NCI-H345 (cell line): ENCODE data around the gene NPBWR2.

Source experiments
- DNase-seq: peaks from one replicate; lab custom pipeline; 2025; lab: John Stamatoyannopoulos, UW

The NPBWR2 gene

GRCh38 chr20:64083804-64084684 lies 23.3 kb downstream of the NPBWR2 start, which contains the start of gene LKAAEAR1:
TSS of gene LKAAEAR1 (minus strand) at chr20:64084398. CDS start at chr20:64084219, 179 bp downstream.
- DNase-seq: peak; percentile 32

DNA sequence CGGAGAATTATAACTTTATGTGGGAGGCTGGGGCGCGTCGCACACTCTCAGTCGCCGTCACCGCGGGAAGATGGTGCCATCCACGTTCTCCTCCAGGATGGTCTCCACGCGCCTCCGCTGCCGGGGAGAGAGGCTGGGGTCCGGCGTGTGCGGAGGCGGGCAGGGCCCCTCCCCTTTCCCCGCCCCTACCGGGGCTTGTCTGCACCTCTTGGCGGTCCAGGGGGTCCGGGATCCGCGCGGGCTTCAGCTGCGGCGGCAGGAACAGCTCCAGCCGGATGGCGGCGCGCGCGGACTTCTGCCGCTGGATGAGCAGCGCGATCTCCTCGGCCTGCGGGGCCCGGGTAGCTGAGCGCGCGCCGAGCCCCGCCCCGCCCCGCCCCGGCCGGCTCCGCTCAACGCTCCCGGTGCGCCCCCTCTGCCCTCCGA lies 24.0 kb downstream of the NPBWR2 start:
- DNase-seq: peak; percentile 91

DNA sequence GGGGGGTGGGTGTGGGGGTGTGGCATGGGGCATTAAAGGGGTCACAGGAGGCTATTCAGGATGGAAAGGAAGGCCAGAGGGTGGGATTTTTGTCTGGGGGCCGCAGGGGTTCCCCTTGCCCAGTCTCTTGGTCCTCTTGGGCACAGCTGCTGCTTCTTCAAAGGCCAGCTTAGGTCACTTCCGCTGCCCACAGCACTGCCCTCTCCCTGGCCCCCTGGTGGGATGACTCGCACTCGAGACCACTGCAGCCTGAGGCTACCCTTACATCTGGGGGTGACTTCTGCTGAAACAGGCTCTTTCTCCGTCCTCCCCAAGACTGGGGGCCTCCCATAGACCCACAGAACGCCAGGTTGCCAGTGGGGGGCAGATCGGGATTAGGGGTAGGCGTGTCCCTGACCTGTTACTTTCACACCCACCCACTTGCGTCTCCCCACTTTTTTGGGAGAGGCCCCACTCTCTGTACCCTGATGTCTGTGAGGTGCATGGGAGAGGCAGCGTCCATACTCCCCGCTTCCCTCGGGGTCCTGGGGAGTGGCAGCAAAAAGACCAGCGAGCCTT lies 24.5 kb downstream of the NPBWR2 start:
- no peak for DNase-seq

GRCh38 chr20:64082126-64082731 lies 25.1 kb downstream of the NPBWR2 start:
- no peak for DNase-seq

- DNase-seq: no peak
Observed at GRCh38 chr20:64081624-64081964, 25.8 kb downstream of the NPBWR2 start.

DNA sequence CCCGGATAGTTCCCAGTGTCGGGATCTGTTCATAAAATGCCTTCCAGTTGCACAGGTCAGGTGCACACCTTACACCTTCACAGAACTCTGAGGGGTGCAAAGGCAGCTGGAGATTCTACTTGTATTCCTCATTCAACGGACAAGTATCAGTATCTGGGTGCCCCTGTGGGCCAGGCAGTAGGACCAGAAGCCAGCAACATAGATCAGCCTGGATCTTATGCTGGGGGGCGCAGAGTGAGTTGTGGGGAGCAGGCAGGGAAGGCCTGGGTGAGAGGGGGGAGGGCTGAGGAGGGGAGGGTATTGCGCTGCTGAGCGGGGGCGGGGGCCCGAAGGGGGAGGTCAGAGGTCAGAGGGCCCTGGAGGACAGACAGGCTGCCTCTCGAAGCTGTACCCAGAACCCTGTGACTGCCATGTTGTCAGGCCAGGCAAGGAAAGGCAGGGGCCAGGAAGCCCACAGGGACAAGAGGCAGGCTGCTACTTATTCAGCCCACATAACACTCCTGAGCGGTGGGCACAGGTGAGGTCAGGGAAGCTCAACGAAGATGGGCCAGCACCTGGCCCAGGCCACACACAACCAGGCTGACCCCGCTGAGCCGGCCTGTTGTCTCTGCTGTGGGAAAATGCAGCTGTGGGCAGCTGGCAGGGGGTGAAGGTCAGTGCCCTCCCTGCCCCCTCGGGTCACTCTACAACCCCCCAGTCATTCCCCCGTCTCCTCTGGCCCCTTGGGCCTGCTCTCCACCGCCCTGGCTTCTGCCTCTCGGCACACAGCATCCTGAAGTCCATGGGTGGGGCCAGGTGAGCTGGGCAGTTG lies 26.3 kb downstream of the NPBWR2 start:
- DNase-seq: no peak

GRCh38 chr20:64080013-64080812 lies 27.2 kb downstream of the NPBWR2 start, which contains the start of gene OPRL1:
TSS of gene OPRL1 (plus strand) at chr20:64080082. CDS start at chr20:64092721, 12,639 bp downstream.
- DNase-seq: no peak

GRCh38 chr20:64079273-64080012 lies 27.9 kb downstream of the NPBWR2 start, which contains the start of gene RGS19:
TSS of gene RGS19 (minus strand) at chr20:64079518. CDS start at chr20:64076886, 2,632 bp downstream.
- DNase-seq: peak; percentile 78

DNA sequence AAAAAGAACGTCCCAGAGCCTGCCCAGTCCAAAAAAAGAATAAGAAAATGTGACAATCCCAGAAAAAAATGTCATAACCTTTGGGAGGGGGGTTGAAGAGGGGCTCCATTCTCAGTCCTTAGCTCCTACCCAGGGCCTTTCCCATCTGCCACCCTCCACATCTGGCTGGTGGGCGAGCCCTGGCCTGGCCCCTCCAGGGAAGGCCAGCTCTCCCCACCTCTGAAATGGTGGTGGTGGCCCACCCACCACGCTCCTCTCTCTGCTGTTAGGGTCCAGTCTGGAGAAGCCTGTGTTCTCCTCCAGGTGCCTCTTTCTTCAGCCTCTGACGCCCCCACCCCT lies 28.5 kb downstream of the NPBWR2 start:
- DNase-seq: no peak

- DNase-seq: no peak
Observed at GRCh38 chr20:64077876-64078551, 29.4 kb downstream of the NPBWR2 start.

- DNase-seq: no peak
Observed at GRCh38 chr20:64077541-64077875, 29.9 kb downstream of the NPBWR2 start.

GRCh38 chr20:64077094-64077493 lies 30.3 kb downstream of the NPBWR2 start:
- DNase-seq: no peak

DNA sequence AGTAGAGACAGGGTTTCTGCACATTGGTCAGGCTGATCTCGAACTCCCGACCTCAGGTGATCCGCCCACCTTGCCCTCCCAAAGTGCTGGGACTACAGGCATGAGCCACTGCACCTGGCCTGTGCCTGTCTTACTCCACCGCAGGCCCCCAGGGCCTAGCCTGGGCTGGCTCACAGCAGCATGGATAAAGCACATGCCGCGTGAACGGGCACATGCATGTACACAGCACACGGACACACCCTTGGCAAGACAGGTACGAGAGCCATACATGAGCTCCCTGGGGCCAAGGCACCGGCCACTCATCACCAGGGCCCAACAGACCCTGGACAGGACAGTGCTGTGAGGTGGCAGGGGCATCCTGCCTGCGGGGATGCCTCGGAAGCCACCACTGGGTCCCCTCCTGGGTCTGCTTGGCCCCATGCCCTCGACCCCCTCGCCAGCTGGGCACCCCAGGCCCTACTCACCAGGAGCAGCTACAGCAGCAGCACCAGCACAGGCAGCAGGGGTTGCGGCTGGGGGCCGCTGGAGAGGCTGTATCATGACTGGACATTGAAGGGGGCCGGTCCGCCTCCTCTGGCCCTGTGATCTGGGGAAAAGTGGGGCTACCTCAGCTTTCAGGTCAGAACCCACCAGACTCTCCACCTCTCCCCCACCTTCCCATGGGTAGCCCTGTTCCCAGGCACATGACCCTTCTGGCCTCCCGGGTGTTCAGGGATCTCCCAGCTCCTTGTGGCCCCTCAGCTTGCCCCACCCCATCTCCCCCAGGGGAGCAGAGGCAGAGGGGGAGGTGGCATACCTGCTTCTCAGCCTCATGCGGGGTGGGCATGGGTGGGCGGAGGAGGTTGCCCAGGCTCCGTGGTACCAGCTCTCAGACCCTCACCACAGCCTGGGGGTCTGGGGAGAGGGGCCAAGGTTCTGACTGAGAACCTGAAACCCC lies 31.0 kb downstream of the NPBWR2 start:
- DNase-seq: no peak

DNA sequence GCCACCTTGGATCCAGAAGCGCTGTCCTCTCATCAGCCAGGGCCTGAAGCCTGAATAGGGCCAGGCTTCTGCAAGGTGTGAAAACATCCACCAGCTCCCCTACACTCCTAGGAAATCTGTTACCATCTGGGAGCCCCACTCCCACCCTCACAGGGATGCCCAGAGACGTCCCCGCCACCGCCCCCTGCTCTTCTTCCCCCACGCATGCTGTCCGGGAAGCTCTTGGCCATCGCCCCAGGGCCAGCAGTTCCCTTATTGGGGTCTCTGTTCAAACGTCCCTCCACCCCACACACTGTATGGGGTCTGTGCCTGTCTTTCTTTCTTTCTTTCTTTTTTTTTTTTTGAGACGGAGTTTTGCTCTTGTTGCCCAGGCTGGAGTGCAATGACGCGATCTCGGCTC lies 31.8 kb downstream of the NPBWR2 start:
- DNase-seq: no peak

DNA sequence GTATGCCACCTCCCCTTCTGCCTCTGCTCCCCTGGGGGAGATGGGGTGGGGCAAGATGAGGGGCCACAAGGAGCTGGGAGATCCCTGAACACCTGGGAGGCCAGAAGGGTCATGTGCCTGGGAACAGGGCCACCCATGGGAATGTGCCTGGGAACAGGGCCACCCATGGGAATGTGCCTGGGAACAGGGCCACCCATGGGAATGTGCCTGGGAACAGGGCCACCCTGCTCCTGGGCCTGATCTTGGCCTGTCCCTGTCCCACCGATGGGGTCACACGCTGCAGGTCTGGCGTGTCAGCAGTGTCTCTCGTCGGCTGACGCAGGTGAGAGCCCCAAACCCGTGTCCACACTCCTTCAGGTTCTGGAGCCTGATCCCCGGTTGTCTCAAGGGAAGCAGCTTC lies 32.4 kb downstream of the NPBWR2 start:
- DNase-seq: no peak

- DNase-seq: no peak
Observed at GRCh38 chr20:64074184-64074789, 33.1 kb downstream of the NPBWR2 start.

DNA sequence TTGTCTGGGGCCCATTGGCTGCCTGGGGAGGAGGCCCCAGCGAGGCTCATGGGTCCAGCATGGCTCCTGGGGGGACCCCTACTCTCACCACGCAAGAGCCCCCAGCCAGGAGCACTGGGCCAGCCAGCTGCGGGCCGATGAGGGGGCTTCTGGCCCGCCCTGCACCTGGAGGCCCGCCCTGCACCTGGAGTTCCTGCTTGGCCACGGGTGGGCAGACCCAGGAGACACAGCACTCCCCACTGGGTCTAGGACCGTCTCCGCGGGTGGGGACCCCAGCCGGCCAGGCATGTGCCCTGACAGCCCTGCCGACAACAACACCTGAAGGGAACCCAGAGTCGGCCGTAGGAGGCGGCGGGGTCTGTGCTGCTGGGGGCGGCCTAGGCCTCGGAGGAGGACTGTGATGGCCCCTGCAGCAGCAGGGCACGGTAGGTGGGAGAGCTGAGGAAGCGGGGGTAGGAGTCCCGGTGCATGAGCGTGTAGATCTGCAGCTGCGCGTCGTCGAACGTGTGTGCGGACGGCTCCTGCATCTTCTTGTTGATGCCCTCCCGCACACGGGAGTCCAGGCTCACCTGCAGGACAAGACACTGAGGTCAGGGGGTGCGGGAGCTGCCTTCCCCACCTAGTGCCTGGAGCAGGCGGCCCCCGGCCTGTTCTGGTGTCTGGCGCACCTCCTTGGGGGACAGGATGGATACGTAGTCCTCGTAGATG lies 33.7 kb downstream of the NPBWR2 start:
- DNase-seq: no peak

GRCh38 chr20:64072498-64073063 lies 34.8 kb downstream of the NPBWR2 start:
- DNase-seq: no peak
